Measurements from ENCODE around the gene CACNA1D. TPM values are rescaled to one million over a fixed set of nuclear protein-coding genes. Genes with fewer than 3 reads are reported as not detected.

The CACNA1D gene
- total RNA-seq, 4 donors from 2014 or later = 12.7 to 98.9 (median 25.0) TPM

DNA sequence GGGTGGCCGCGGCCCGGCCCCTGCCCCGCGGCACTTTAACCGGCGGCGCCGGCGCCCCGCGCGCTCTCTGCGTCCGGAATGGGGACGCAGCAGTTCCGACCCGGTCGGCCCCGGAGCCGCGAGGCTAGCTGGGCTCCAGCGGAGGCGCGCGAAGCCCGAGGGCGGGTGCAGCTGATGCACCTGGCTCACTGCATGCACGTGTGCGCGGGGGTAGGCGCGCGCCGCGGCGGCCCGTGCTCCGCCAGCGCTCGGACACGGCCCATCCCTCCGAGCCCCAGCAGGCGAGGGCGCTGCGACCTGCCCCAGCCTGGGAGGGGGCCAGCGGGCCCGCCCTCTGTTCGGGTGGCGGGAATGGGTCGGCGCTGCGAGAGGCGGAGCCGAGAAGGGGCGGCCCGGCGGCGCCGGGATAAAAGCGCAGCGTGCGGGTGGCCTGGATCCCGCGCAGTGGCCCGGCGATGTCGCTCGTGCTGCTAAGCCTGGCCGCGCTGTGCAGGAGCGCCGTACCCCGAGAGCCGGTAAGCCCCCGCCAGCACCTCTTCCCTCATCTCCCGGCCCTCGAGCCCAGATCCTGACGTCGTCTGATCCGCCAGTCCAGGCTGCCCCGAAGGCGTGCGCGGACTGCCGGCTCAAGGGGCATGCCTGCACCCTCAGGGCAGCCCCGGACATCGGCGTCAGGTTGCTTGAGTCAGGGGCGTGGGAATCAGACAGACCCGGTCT is 351.9 kb downstream of the CACNA1D start, which contains the start of the genes CHDH and IL17RB:
Gene CHDH, minus strand, starts transcription at position 286 of the 717 bp plus-strand sequence. CDS start 22,411 bp downstream, outside the sequence.
Gene IL17RB, plus strand, starts transcription at position 435 of the 717 bp plus-strand sequence. Its CDS starts 21 bp downstream, at position 456.
- in situ Hi-C loops (cut with MboI; ENCODE audit: low pct_ligation_motif_present in 1 of 4, low pct_unique_long_range_greater_than_20kb in 1 of 4, low sequenced_read_pairs in 3 of 4) (no loop called here), intact Hi-C loops (cut with DNase I; ENCODE audit: low total_unique reads) (no loop called here)
- Histone ChIP-seq H3K27ac (peak within 1 kb of the TSS; percentile 80 to 91 (median 86)), H3K36me3 (no peaks in the 10 kb centered on the region), H3K27me3 (peaks cover 31% of the 10 kb centered on the region), H3K4me3 (peak within 1 kb of the TSS; percentile 54 to 80 (median 72)), H3K9me3 (no peaks in the 10 kb centered on the region), H3K4me1 (peaks cover 4 to 46% (median 39%) of the 10 kb centered on the region in 4 donors)
- DNase-seq = peak; percentile 84
- peak; percentile 29 to 83 (median 68) for TF ChIP-seq POLR2AphosphoS5 (IDR thresholded peaks at IDR 0.05)
- TF ChIP-seq POLR2A (IDR thresholded peaks at IDR 0.05) = peak; percentile 55
- TF ChIP-seq, protein P1, sequence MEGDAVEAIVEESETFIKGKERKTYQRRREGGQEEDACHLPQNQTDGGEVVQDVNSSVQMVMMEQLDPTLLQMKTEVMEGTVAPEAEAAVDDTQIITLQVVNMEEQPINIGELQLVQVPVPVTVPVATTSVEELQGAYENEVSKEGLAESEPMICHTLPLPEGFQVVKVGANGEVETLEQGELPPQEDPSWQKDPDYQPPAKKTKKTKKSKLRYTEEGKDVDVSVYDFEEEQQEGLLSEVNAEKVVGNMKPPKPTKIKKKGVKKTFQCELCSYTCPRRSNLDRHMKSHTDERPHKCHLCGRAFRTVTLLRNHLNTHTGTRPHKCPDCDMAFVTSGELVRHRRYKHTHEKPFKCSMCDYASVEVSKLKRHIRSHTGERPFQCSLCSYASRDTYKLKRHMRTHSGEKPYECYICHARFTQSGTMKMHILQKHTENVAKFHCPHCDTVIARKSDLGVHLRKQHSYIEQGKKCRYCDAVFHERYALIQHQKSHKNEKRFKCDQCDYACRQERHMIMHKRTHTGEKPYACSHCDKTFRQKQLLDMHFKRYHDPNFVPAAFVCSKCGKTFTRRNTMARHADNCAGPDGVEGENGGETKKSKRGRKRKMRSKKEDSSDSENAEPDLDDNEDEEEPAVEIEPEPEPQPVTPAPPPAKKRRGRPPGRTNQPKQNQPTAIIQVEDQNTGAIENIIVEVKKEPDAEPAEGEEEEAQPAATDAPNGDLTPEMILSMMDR (IDR thresholded peaks at IDR 0.05) = no peak
- TF ChIP-seq EP300 (IDR thresholded peaks at IDR 0.05; ENCODE audit: low read depth) = no peak
- 4% methylated on average over 34 of the region's 91 CpGs; no CpG with 5 or more reads in 1 of the 2 donors for WGBS, 2 donors (ENCODE audit: low coverage in 1 of 2)

DNA sequence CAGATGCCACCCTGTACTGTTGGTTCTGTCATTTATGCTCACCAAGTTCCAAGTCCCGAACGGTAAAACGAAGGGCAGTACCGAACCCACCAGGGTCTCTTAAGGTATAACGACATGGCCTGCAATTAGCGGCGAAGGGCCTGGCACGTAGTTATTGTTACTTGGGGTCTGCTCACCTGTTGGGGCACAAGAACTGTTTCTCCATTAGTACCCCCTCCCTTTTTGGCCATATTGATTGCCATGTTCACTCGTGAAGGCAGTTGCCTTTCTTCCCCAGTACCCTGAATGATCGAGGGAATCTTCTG is 352.4 kb downstream of the CACNA1D start:
- TF ChIP-seq POLR2A (IDR thresholded peaks at IDR 0.05) (no peak), EP300 (IDR thresholded peaks at IDR 0.05; ENCODE audit: low read depth) (no peak), POLR2AphosphoS5 (IDR thresholded peaks at IDR 0.05) (no peak)
- TF ChIP-seq, protein P1 (IDR thresholded peaks at IDR 0.05) = no peak
- H3K36me3 ChIP-seq = no peaks in the 10 kb centered on the region
- peaks cover 31% of the 10 kb centered on the region for H3K27me3 ChIP-seq
- WGBS, 2 donors (ENCODE audit: low coverage in 1 of 2) = 42% methylated on average over 10 of the region's 10 CpGs; no CpG with 5 or more reads in 1 of the 2 donors
- in situ Hi-C loops (cut with MboI; ENCODE audit: low pct_ligation_motif_present in 1 of 4, low pct_unique_long_range_greater_than_20kb in 1 of 4, low sequenced_read_pairs in 3 of 4) = no loop called here
- H3K27ac ChIP-seq = peak overlapping the region in 2 of 4 donors; percentile 87 to 91
- H3K4me3 ChIP-seq = peak overlapping the region; percentile 54 to 80 (median 72)
- no peak for DNase-seq
- H3K4me1 ChIP-seq = peaks cover 4 to 41% (median 34%) of the 10 kb centered on the region in 4 donors
- intact Hi-C loops (cut with DNase I; ENCODE audit: low total_unique reads) = no loop called here
- no peaks in the 10 kb centered on the region for H3K9me3 ChIP-seq

DNA sequence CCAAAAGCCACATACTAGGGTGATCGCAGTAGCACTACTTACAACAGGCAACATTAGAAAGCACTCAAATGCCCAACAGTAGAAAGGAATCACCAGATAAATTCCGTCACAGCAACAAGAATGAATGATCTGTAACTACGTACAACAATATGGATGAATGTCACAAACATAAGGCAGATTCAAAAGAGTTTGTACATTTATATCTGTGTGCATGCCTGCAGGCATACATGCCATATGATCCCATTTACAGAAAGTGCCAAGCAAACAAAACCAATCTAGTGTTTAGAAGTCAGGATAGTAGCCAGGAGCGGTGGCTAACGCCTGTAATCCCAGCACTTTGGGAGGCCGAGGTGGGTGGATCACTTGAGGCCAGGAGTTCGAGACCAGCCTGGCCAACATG is 355.5 kb downstream of the CACNA1D start:
- Histone ChIP-seq H3K4me3 (no peak overlapping the region), H3K27ac (no peak overlapping the region), H3K9me3 (no peaks in the 10 kb centered on the region), H3K36me3 (no peaks in the 10 kb centered on the region), H3K27me3 (peaks cover 31% of the 10 kb centered on the region), H3K4me1 (peaks cover 0 to 17% (median 11%) of the 10 kb centered on the region in 4 donors)
- no peak for DNase-seq
- in situ Hi-C loops (cut with MboI; ENCODE audit: low pct_ligation_motif_present in 1 of 4, low pct_unique_long_range_greater_than_20kb in 1 of 4, low sequenced_read_pairs in 3 of 4) = no loop called here
- intact Hi-C loops (cut with DNase I; ENCODE audit: low total_unique reads) = no loop called here
- WGBS, 2 donors (ENCODE audit: low coverage in 1 of 2) = 78 to 94% methylated on average over 3 to 7 of the region's 7 CpGs
- TF ChIP-seq POLR2AphosphoS5 (IDR thresholded peaks at IDR 0.05) (no peak), EP300 (IDR thresholded peaks at IDR 0.05; ENCODE audit: low read depth) (no peak), POLR2A (IDR thresholded peaks at IDR 0.05) (no peak)
- TF ChIP-seq, protein P1 (IDR thresholded peaks at IDR 0.05) = no peak

DNA sequence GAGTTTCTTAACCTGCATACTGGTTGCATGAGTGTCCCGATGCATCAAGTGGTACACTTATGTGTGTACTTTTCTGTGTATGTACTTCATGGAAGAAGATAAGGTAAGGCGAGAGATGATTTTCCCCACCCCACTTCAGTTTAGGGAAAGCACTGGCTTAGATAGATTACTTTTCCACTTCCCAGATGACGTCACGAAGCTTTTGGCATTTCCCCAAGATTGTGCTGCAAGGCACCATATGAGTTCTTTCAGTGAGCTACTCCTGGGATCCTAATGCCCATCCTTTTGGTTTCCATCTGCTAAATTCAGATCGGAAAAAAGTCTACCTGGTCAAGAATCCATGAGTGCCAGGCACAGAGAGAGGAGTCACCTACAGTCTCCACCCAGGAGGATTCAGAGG is 356.5 kb downstream of the CACNA1D start:
- Histone ChIP-seq H3K27me3 (peaks cover 24% of the 10 kb centered on the region), H3K9me3 (no peaks in the 10 kb centered on the region), H3K4me1 (peaks cover 0 to 11% (median 7%) of the 10 kb centered on the region in 4 donors), H3K36me3 (no peaks in the 10 kb centered on the region), H3K27ac (no peak overlapping the region), H3K4me3 (no peak overlapping the region)
- DNase-seq = no peak
- intact Hi-C loops (cut with DNase I; ENCODE audit: low total_unique reads) = no loop called here
- WGBS, 2 donors (ENCODE audit: low coverage in 1 of 2) = 71 to 100% methylated on average over 1 to 5 of the region's 5 CpGs
- in situ Hi-C loops (cut with MboI; ENCODE audit: low pct_ligation_motif_present in 1 of 4, low pct_unique_long_range_greater_than_20kb in 1 of 4, low sequenced_read_pairs in 3 of 4) = no loop called here
- TF ChIP-seq EP300 (IDR thresholded peaks at IDR 0.05; ENCODE audit: low read depth) (no peak), POLR2A (IDR thresholded peaks at IDR 0.05) (no peak), POLR2AphosphoS5 (IDR thresholded peaks at IDR 0.05) (no peak)
- TF ChIP-seq, protein P1 (IDR thresholded peaks at IDR 0.05) = no peak
